IPS-18c (cell line): ENCODE measurements around the gene ROCK2.

Source experiments
- H3K4me3 ChIP-seq: 2 replicates; pipeline ENCODE4 v1.7.0; 2013; ENCODE audit warnings: low read depth, mild to moderate bottlenecking, low read length, moderate library complexity; ENCODE audit not compliant: insufficient read depth
- H3K9me3 ChIP-seq: one replicate; pipeline ENCODE4 v1.6.1; 2013; ENCODE audit warnings: mild to moderate bottlenecking, low read length, moderate library complexity; ENCODE audit not compliant: control insufficient read depth, insufficient read depth

Gene ROCK2

DNA sequence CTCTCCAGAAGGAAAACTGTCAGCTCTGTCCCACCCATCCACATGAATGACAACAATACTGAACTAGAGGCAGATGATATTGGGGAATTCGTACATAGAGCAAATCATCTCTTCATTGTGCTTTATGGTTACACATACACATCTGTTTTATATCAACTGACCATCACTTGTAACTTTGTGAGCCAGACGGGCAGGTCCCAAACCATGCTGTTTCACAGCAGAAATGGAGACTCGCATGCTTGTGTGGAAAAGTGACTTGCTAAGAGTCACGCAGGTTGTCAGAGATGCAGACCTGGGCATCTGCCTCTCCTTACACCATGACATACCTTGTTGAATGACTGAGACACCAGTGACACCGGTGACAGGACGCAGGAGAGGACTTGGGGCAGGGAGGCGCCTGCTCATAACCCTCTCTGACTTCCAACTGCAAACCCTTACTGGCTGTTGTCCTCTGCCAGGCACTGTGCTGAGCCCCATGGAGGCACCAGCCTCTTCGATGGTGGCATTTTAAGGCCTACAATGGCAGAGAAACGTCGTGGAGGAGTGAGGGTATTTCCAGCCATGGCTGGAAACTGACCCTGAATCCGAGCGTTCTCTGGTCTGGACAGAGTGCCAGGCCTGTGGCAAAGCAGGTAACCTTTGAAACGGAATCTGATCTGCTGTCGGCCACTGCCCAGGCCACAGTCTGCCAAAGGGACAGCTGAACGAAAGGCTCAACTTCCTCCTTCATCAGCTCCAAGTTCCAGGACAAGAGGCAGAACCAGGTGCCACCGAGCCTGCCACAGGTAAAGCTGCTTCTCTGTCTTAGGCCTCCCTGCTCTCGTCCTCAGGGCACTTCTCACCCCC is 26.9 kb upstream of the ROCK2 start:
- H3K4me3 ChIP-seq, result no peak overlapping the region
- H3K9me3 ChIP-seq, result no peaks in the 10 kb centered on the region

DNA sequence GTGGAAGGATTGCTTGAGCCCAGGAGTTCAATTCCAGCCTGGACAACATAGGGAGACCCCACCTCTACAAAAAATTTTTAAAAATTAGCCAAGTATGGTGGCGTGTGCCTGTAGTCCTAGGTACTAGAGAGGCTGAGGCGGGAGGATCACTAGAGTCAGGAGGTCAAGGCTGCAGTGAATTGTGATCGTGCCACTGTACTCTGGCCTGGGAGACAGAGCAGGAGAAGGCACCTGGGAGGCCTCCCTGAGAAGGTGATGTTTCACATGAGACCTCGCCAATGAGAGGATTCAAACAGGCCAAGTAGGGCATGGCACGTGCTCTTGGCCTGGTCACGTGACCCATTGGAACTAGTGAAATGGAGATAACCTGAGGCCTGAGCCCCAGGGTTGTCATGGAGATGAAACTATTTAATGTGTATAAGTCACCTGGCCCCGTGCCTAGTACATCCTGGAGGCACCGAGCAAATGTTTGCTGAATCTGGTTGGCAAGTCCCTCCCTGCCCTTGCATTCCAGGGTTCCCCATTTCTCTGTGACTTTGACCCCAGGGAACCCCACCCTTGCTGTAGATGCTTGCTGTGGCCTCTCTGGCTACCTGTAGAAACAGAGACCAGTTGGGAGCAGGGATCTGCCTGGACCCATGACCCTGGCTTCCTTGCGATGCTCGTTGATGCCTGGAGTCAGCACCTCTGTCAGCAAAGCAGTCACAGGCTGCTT is 26.1 kb upstream of the ROCK2 start:
- Histone ChIP-seq H3K9me3 (no peaks in the 10 kb centered on the region), H3K4me3 (no peak overlapping the region)

DNA sequence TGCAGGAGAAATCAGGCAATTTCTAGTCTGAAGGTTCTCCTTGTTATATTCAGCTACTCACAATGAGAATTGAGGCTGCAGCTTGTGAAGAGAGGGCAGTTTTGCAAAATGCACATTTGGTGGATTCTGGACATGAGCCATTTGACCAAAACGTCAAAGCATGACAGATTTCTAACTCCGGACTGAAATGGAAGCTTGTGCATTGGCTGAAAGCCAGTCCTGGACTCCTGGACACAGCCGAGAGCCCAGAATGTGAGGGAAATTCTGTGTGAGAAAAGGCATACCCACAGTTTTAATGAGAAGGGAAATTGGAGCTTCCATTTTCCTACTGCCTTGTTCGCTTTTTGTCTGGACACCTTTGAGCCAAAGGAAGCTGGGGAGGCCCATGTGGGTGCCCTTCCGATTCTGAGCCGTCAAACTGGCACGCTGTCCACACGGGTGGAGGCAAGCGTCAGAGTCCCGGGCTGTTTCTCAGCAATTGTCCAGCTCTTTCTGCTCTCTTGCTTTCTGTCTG is 23.7 kb upstream of the ROCK2 start:
- no peaks in the 10 kb centered on the region for H3K9me3 ChIP-seq

DNA sequence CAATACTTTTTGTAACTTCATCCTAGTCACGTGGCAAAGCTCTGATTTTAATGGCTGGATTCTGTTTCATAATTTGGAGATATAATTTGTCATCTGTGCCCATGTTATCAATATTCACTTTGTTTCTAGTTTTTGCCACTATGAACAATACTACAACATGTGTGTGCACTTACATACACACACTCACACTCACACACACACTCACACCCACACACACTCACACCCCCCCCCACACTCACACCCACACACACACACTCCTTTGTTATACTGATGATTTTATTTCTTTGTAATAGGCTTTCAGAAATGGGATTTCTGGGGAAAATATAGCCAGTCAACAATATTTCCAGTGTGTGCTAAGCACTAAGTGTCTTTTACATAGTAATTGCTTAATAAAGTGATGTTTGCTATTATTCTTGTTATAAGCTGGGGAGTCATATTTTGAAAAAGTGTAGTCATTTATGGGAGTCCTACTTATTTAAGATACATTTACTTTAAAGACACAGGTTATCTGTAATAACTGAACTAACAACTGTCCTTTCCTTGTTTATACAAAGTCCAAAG is 22.8 kb upstream of the ROCK2 start:
- H3K9me3 ChIP-seq, result no peaks in the 10 kb centered on the region
- H3K4me3 ChIP-seq, result no peak overlapping the region

More for the DNA sequence above, 23.7 kb upstream of the ROCK2 start:
- no peak overlapping the region for H3K4me3 ChIP-seq

DNA sequence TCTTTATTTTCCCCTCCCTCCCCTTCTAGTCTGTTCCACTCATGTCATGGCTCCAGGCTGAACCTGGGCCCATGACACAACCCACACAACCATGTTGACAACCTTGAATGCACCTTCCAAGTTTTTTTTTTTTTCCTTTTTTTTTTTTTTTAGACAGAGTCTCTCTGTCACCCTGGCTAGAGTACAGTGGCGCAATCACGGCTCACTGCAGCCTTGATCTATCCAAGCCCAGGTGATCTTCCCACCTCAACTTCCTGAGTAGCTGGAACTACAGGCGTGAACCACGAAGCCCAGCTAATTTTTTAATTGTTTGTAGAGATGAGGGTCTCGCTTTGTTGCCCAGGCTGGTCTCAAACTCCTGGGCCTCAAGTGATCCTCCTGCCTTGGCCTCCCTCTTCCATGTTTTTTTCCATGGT is 21.9 kb upstream of the ROCK2 start:
- no peak overlapping the region for H3K4me3 ChIP-seq
- no peaks in the 10 kb centered on the region for H3K9me3 ChIP-seq

DNA sequence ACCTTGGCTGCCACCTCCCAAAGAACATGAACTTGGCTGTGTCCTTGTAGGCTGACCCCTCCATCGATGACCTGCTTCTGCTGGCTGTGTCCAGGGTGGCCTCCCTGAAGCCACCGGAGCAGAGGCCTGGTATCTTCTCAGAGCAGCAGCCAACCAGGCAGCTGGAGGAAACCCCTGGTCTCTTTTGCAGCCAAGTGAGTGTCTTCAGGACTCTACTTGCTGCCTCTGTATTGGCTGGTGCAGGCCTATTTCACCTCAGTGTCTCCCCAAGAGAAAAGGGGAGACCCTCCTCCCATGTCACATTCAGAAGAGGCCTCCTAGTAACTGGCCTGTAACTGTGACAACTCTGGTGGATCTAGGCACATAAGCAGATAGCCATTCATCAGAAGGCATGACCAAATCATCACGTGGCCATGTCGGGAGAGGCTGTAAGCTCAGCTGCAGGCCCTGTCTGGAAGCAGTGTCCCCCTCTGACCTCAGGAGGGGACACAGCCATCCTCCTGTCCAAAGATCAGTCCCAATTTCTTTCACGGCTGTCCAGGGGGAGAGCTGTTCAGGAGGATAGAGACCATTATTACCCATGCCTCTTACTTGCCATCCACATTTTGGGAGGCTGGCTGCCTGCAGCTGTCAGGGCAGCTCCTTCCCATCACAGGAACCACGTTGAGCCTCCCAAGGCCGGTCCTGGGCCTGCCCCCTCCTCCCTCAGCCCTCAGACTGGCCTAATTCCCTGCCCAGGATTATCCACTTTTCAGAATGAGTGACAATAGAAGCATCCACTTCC is 20.9 kb upstream of the ROCK2 start:
- no peak overlapping the region for H3K4me3 ChIP-seq
- H3K9me3 ChIP-seq, result no peaks in the 10 kb centered on the region

DNA sequence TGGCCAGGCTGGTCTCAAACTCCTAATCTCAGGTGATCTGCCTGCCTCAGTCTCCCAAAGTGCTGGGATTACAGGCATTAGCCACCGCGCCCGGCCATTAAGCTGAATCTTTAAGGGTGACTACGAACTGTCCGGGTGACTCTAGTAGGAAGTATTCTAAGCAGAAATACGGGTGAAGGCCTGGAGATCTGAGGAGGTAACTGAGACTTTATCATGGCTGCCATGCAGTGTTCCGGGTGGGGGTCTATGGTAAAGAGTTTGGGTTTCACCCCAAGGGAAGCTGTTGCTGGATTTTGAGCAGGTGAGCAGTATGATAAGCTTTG is 20.1 kb upstream of the ROCK2 start:
- H3K4me3 ChIP-seq, result no peak overlapping the region
- H3K9me3 ChIP-seq, result no peaks in the 10 kb centered on the region

DNA sequence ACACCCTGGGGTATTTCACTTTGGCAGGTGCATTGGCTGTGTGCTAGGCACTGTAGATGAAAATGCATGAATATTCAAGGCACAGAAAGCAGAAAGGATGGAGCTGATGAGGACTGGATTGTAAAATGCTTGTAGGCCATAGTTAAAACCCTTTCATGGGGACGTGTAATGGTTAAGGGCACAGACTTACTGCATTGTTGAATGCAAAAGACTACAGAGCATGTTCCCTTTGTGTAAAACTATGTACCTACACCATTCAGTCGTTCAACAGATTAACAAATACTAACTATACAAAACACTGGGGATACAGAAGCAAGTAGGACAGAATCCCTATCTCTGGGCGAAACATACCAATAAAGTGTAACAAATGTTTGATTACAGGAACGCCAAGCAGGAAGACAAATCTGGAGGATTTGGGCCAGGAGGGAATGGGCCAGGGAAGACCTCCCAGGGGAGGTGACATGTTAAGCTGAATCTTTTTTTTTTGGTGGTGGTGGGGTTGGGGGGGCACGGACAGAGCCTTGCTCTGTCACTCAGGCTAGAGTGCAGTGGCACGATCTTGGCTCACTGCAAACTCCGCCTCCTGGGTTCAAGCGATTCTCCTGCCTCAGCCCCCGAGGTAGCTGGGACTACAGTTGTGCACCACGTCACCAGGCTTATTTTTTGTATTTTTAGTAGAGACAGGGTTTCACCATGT is 19.6 kb upstream of the ROCK2 start:
- Histone ChIP-seq H3K9me3 (no peaks in the 10 kb centered on the region), H3K4me3 (no peak overlapping the region)

DNA sequence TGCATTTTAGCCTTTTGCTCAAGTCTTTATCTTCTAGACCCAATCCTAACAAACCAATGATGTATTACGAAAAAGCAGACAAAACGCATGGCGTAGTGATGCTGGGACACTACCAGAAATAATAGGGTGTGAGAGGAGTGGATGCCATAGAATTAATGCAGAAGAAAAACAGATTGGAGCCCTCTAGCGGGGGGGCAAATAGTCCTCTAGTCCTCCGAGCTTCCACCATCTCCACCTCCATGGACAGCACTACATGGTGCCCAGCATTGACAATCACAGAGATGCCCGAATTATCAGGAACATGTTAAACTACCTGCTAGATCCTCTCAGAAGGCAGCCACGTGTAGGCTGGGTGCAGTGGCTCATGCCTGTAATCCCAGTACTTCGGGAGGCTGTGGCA is 15.4 kb upstream of the ROCK2 start:
- Histone ChIP-seq H3K9me3 (no peaks in the 10 kb centered on the region), H3K4me3 (no peak overlapping the region)

DNA sequence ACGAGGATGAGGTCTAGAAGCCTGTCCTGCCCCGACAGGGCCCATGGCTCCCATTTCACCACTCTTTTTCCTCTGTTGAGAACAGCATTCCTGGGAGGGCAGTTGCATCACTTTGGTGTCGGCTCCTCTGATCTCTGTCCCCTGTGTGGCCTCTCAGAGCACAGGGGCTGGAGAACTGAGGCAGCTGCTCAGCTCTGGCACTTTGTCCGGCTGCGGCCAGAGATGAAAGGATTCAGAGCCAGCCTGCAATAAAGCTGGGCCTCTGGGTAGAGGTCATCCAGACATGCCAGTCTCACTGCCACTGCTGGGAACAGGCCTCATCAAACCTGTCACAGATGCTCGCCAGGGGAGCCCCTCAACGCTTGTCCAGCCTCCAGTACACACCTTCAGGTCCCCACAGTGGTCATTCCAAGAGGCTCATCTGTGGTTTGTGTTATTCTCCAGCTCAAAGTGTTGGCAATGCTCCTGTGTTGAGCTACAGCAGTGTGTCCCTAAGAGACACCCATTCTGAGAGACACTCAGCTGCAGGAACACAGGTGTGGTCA is 13.1 kb upstream of the ROCK2 start:
- Histone ChIP-seq H3K9me3 (no peaks in the 10 kb centered on the region), H3K4me3 (no peak overlapping the region)

DNA sequence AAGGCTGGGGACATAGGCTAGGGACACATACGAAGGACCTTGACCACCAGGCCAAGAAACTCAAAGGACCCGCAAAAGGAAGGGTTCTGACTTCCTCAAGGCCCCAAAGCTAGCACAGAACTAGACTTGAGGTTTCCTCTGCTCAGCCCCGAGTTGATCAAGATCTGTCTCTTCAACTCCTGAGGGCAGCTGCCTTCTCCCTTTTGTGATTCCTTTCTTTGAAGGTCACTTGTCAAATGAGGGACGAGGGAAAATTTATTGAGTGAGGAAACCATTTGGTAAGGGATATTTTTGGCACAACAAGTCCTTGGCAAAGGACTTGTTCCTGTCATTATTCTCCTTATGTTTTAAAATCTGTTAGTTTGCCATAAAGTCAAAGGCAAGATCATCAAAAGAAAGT is 12.3 kb upstream of the ROCK2 start:
- H3K9me3 ChIP-seq, result no peaks in the 10 kb centered on the region
- no peak overlapping the region for H3K4me3 ChIP-seq

DNA sequence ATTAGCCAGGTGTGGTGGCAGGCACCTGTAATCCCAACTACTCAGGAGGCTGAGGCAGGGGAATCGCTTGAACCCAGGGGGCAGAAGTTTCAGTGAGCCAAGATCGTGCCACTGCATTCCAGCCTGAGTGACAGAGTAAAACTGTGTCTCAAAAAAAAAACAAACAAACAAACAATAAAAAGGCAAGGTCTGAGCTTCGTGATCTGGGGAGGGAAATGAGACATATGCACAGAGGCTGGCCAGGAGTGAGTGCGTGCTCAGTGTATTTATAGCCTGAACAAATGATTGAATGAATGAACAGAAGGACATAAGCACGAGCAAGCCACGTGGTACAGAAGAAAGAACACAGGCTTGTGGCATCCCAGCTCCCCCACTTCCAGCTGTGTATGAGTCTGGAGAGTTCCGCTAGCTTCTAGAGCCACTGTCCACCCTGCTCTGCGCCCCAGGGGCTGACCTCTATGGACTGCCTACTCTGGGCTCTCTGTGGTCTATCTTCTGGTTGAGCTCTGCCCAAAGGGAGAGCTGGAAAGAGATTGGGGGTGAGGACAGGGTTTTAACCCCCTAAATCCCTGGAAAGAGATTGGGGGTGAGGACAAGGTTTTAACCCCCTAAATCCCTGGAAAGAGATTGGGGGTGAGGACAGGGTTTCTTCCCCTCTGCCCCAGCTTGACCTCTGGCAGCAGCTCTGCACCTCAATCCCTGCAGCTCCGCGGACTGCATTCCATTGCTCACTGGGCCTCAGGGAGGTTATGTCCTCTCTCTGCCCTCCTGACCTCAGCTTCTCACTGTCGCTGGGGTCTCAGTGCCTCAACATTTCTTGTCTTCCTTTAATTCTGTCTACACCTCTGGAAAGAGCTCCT is 11.0 kb upstream of the ROCK2 start:
- no peak overlapping the region for H3K4me3 ChIP-seq
- H3K9me3 ChIP-seq, result no peaks in the 10 kb centered on the region

DNA sequence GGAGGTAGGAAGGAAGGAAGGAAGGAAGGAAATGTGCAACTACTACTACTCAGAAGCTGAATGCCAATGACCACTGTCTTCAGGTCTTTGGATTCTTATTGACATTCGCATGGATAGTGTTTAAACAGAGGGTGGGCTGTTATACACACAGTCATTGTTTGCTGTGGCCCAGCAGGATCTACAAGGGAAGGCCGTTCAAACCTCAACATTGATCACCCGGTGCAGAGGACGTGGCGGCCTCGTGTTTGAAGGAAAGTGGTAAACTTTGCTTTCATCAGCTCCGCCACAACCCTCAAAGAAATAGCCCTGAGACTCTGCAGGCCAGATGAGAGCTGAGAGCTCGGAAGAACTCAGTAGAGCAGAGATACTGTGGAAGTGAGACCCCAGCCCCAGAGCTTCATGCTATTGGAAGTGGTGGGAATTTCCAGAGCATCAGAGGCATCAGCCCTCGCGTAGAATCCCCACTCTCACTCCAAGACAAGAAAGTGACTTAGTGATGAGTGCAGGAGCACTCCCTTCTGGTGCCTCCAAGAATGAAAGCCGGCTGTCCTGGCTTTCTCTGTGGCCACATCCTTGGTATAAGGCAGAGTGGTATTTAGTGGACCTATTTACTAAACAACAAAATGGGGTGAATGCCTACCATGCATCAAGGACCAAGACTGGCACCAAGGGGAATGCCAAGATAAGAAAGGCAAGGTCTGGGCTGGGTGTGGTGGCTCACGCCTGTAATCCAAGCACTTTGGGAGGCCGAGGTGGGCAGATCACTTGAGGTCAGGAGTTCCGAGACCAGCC is 10.1 kb upstream of the ROCK2 start:
- Histone ChIP-seq H3K9me3 (no peaks in the 10 kb centered on the region), H3K4me3 (no peak overlapping the region)

DNA sequence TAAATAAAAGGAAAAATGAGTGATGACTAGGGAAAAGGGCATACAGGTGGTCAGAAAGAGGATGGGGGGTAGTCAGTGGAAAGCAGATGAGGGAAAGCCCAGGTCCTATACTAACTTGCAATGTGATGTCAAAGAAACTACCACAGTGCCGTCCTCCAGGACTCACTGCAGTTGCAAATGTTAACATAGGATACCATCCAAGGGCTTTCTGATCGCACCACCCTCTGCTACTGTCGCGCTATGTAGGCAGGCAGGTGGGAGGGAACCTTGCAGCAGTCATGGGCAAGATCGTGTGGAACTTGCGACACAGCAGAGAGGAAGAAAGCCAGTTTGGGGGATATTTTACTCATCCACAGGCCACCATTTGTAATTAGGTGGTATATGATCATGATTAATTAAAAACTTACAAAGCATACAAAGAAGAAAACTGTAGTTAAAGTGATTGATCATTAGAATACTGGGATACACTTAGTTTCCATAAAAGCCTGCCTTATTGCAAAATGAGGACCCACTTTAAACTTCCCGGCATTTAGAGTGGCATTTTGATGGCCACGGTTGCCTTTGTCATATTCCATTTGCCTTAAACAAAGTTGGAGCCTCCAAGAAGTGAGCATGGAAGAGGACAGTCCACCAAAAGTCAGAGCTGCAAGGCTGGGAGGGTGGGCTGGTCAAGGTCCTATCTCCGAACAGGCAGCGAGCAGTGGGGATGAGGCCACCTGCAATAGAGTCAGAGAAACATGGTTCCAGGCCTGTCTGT is 8.5 kb upstream of the ROCK2 start:
- Histone ChIP-seq H3K4me3 (no peak overlapping the region), H3K9me3 (no peaks in the 10 kb centered on the region)
